ENCODE measurements around the gene LRRC8A.
"Not testable (repeated sequence)": the region's sequence is repeated elsewhere in the genome, so short reads cannot be mapped to it uniquely, and the experiment has no call there.

The LRRC8A gene

GRCh38 chr9:128881884-128882676, at the start of gene LRRC8A, which contains the start of gene KYAT1:
LRRC8A (plus strand) TSS chr9:128882133; CDS start chr9:128907165, 25,032 bp downstream.
KYAT1 (minus strand) TSS chr9:128881950; CDS start chr9:128845405, 36,545 bp downstream.
- Histone ChIP-seq H3K27me3 (ENCODE audit: control insufficient read depth, insufficient read depth, low read length) (no peaks in the 10 kb centered on the region), H3K9ac (ENCODE audit: low read length) (peak within 1 kb of the TSS; percentile 97), H3K36me3 (ENCODE audit: control insufficient read depth, insufficient read depth, low read length) (peaks cover 5% of the 10 kb centered on the region), H3K9me3 (ENCODE audit: control insufficient read depth, low read length) (no peaks in the 10 kb centered on the region), H3K4me3 (ENCODE audit: low read length) (peak within 1 kb of the TSS; percentile 85), H3K4me1 (ENCODE audit: control insufficient read depth, insufficient read depth, low read length) (peaks cover 36% of the 10 kb centered on the region)

- no peak overlapping the region for H3K4me3 ChIP-seq (ENCODE audit: low read length)
- H3K9ac ChIP-seq (ENCODE audit: low read length): no peak overlapping the region
- H3K36me3 ChIP-seq (ENCODE audit: control insufficient read depth, insufficient read depth, low read length): no peaks in the 10 kb centered on the region
- H3K4me1 ChIP-seq (ENCODE audit: control insufficient read depth, insufficient read depth, low read length): peaks cover 12% of the 10 kb centered on the region
- no peaks in the 10 kb centered on the region for H3K9me3 ChIP-seq (ENCODE audit: control insufficient read depth, low read length)
- H3K27me3 ChIP-seq (ENCODE audit: control insufficient read depth, insufficient read depth, low read length): no peaks in the 10 kb centered on the region
Measured at GRCh38 chr9:128833696-128834095, 48.2 kb upstream of the LRRC8A start.

- H3K9ac ChIP-seq (ENCODE audit: low read length): no peak overlapping the region
- no peaks in the 10 kb centered on the region for H3K9me3 ChIP-seq (ENCODE audit: control insufficient read depth, low read length)
- no peaks in the 10 kb centered on the region for H3K36me3 ChIP-seq (ENCODE audit: control insufficient read depth, insufficient read depth, low read length)
- H3K27me3 ChIP-seq (ENCODE audit: control insufficient read depth, insufficient read depth, low read length): no peaks in the 10 kb centered on the region
- no peak overlapping the region for H3K4me3 ChIP-seq (ENCODE audit: low read length)
- H3K4me1 ChIP-seq (ENCODE audit: control insufficient read depth, insufficient read depth, low read length): no peaks in the 10 kb centered on the region
Measured at GRCh38 chr9:128835246-128836210, 46.4 kb upstream of the LRRC8A start.

GRCh38 chr9:128836509-128837145, 45.3 kb upstream of the LRRC8A start:
- Histone ChIP-seq H3K9me3 (ENCODE audit: control insufficient read depth, low read length) (no peaks in the 10 kb centered on the region), H3K4me1 (ENCODE audit: control insufficient read depth, insufficient read depth, low read length) (no peaks in the 10 kb centered on the region), H3K36me3 (ENCODE audit: control insufficient read depth, insufficient read depth, low read length) (no peaks in the 10 kb centered on the region), H3K9ac (ENCODE audit: low read length) (no peak overlapping the region), H3K27me3 (ENCODE audit: control insufficient read depth, insufficient read depth, low read length) (no peaks in the 10 kb centered on the region), H3K4me3 (ENCODE audit: low read length) (no peak overlapping the region)

- Histone ChIP-seq H3K9me3 (ENCODE audit: control insufficient read depth, low read length) (no peaks in the 10 kb centered on the region), H3K36me3 (ENCODE audit: control insufficient read depth, insufficient read depth, low read length) (no peaks in the 10 kb centered on the region), H3K4me1 (ENCODE audit: control insufficient read depth, insufficient read depth, low read length) (no peaks in the 10 kb centered on the region), H3K27me3 (ENCODE audit: control insufficient read depth, insufficient read depth, low read length) (no peaks in the 10 kb centered on the region), H3K4me3 (ENCODE audit: low read length) (no peak overlapping the region), H3K9ac (ENCODE audit: low read length) (no peak overlapping the region)
Measured at GRCh38 chr9:128838338-128838737, 43.6 kb upstream of the LRRC8A start.

- Histone ChIP-seq H3K9ac (ENCODE audit: low read length) (no peak overlapping the region), H3K4me3 (ENCODE audit: low read length) (no peak overlapping the region), H3K27me3 (ENCODE audit: control insufficient read depth, insufficient read depth, low read length) (no peaks in the 10 kb centered on the region), H3K4me1 (ENCODE audit: control insufficient read depth, insufficient read depth, low read length) (no peaks in the 10 kb centered on the region), H3K36me3 (ENCODE audit: control insufficient read depth, insufficient read depth, low read length) (no peaks in the 10 kb centered on the region), H3K9me3 (ENCODE audit: control insufficient read depth, low read length) (no peaks in the 10 kb centered on the region)
Measured at GRCh38 chr9:128840524-128840923, 41.4 kb upstream of the LRRC8A start.

GRCh38 chr9:128841694-128842492, 40.0 kb upstream of the LRRC8A start:
- no peak overlapping the region for H3K4me3 ChIP-seq (ENCODE audit: low read length)
- peaks cover 6% of the 10 kb centered on the region for H3K4me1 ChIP-seq (ENCODE audit: control insufficient read depth, insufficient read depth, low read length)
- H3K36me3 ChIP-seq (ENCODE audit: control insufficient read depth, insufficient read depth, low read length): no peaks in the 10 kb centered on the region
- no peaks in the 10 kb centered on the region for H3K9me3 ChIP-seq (ENCODE audit: control insufficient read depth, low read length)
- no peak overlapping the region for H3K9ac ChIP-seq (ENCODE audit: low read length)
- no peaks in the 10 kb centered on the region for H3K27me3 ChIP-seq (ENCODE audit: control insufficient read depth, insufficient read depth, low read length)

GRCh38 chr9:128843171-128843570, 38.8 kb upstream of the LRRC8A start:
- H3K9ac ChIP-seq (ENCODE audit: low read length); H3K36me3 ChIP-seq (ENCODE audit: control insufficient read depth, insufficient read depth, low read length); H3K4me3 ChIP-seq (ENCODE audit: low read length); H3K4me1 ChIP-seq (ENCODE audit: control insufficient read depth, insufficient read depth, low read length); H3K9me3 ChIP-seq (ENCODE audit: control insufficient read depth, low read length); H3K27me3 ChIP-seq (ENCODE audit: control insufficient read depth, insufficient read depth, low read length): not testable (repeated sequence)

- Histone ChIP-seq H3K9ac (ENCODE audit: low read length) (no peak overlapping the region), H3K36me3 (ENCODE audit: control insufficient read depth, insufficient read depth, low read length) (no peaks in the 10 kb centered on the region), H3K4me3 (ENCODE audit: low read length) (no peak overlapping the region), H3K9me3 (ENCODE audit: control insufficient read depth, low read length) (no peaks in the 10 kb centered on the region), H3K27me3 (ENCODE audit: control insufficient read depth, insufficient read depth, low read length) (no peaks in the 10 kb centered on the region), H3K4me1 (ENCODE audit: control insufficient read depth, insufficient read depth, low read length) (peaks cover 6% of the 10 kb centered on the region)
Measured at GRCh38 chr9:128845186-128845931, 36.6 kb upstream of the LRRC8A start.

GRCh38 chr9:128846680-128847030, 35.3 kb upstream of the LRRC8A start:
- Histone ChIP-seq H3K27me3 (ENCODE audit: control insufficient read depth, insufficient read depth, low read length) (no peaks in the 10 kb centered on the region), H3K36me3 (ENCODE audit: control insufficient read depth, insufficient read depth, low read length) (no peaks in the 10 kb centered on the region), H3K4me1 (ENCODE audit: control insufficient read depth, insufficient read depth, low read length) (peaks cover 6% of the 10 kb centered on the region), H3K4me3 (ENCODE audit: low read length) (no peak overlapping the region), H3K9me3 (ENCODE audit: control insufficient read depth, low read length) (no peaks in the 10 kb centered on the region), H3K9ac (ENCODE audit: low read length) (no peak overlapping the region)

GRCh38 chr9:128847803-128848202, 34.1 kb upstream of the LRRC8A start:
- H3K27me3 ChIP-seq (ENCODE audit: control insufficient read depth, insufficient read depth, low read length): no peaks in the 10 kb centered on the region
- H3K9me3 ChIP-seq (ENCODE audit: control insufficient read depth, low read length): no peaks in the 10 kb centered on the region
- H3K36me3 ChIP-seq (ENCODE audit: control insufficient read depth, insufficient read depth, low read length): no peaks in the 10 kb centered on the region
- H3K9ac ChIP-seq (ENCODE audit: low read length): no peak overlapping the region
- peaks cover 6% of the 10 kb centered on the region for H3K4me1 ChIP-seq (ENCODE audit: control insufficient read depth, insufficient read depth, low read length)
- no peak overlapping the region for H3K4me3 ChIP-seq (ENCODE audit: low read length)
